ENCODE measurements around the gene AFF2. TPM values are rescaled to one million over a fixed set of nuclear protein-coding genes. Genes with fewer than 3 reads are reported as not detected.

The AFF2 gene
- total RNA-seq, 1 donor from 2014 or later: 0.06 TPM

GRCh38 chrX:148574237-148574973 lies 74.0 kb downstream of the AFF2 start:
- H3K4me3 ChIP-seq (ENCODE audit: low read depth, low read length): no peak overlapping the region
- DNase-seq (ENCODE audit: low read depth): peak; percentile 3
- no peak for TF ChIP-seq CTCF (conservative IDR thresholded peaks at IDR 0.05; ENCODE audit: low read depth, low read length)

GRCh38 chrX:148576396-148576795 lies 76.0 kb downstream of the AFF2 start:
- no peak overlapping the region for H3K4me3 ChIP-seq (ENCODE audit: low read depth, low read length)
- TF ChIP-seq CTCF (conservative IDR thresholded peaks at IDR 0.05; ENCODE audit: low read depth, low read length): no peak

GRCh38 chrX:148577741-148578140 lies 77.3 kb downstream of the AFF2 start:
- no peak for TF ChIP-seq CTCF (conservative IDR thresholded peaks at IDR 0.05; ENCODE audit: low read depth, low read length)
- no peak for DNase-seq (ENCODE audit: low read depth)
- no peak overlapping the region for H3K4me3 ChIP-seq (ENCODE audit: low read depth, low read length)

More at GRCh38 chrX:148576396-148576795, 76.0 kb downstream of the AFF2 start:
- no peak for DNase-seq (ENCODE audit: low read depth)

- TF ChIP-seq CTCF (conservative IDR thresholded peaks at IDR 0.05; ENCODE audit: low read depth, low read length): no peak
- DNase-seq (ENCODE audit: low read depth): no peak
Observed at GRCh38 chrX:148580016-148580415, 79.6 kb downstream of the AFF2 start.

GRCh38 chrX:148582353-148582752 lies 81.9 kb downstream of the AFF2 start:
- no peak overlapping the region for H3K4me3 ChIP-seq (ENCODE audit: low read depth, low read length)
- no peak for TF ChIP-seq CTCF (conservative IDR thresholded peaks at IDR 0.05; ENCODE audit: low read depth, low read length)
- DNase-seq (ENCODE audit: low read depth): no peak

More at GRCh38 chrX:148580016-148580415, 79.6 kb downstream of the AFF2 start:
- H3K4me3 ChIP-seq (ENCODE audit: low read depth, low read length): no peak overlapping the region

- DNase-seq (ENCODE audit: low read depth): no peak
- no peak overlapping the region for H3K4me3 ChIP-seq (ENCODE audit: low read depth, low read length)
- no peak for TF ChIP-seq CTCF (conservative IDR thresholded peaks at IDR 0.05; ENCODE audit: low read depth, low read length)
Observed at GRCh38 chrX:148588649-148589310, 88.4 kb downstream of the AFF2 start.

Measured in epithelial cell of proximal tubule (primary cell).